Measurements from ENCODE around the gene SLC6A13.

DNA sequence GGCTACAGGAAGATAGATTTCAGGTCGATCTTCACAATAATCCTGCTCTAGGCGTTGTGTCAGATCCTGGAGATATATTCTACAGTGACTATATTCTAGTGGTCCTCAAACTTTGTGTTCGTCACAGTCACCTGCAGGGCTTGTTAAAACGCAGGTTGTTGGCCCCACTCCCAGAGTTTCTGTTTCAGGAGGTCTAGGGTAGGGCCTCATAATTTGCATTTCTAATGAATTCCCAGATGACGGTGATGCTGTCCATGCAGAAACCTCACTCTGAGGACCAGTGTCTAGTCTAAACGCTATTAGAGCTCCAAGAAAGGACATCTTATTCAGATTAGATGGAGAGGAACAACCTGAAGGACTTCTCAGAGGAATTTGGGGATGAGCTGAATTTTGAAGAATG, 13.2 kb upstream of the SLC6A13 start:
- TF ChIP-seq, protein P1, sequence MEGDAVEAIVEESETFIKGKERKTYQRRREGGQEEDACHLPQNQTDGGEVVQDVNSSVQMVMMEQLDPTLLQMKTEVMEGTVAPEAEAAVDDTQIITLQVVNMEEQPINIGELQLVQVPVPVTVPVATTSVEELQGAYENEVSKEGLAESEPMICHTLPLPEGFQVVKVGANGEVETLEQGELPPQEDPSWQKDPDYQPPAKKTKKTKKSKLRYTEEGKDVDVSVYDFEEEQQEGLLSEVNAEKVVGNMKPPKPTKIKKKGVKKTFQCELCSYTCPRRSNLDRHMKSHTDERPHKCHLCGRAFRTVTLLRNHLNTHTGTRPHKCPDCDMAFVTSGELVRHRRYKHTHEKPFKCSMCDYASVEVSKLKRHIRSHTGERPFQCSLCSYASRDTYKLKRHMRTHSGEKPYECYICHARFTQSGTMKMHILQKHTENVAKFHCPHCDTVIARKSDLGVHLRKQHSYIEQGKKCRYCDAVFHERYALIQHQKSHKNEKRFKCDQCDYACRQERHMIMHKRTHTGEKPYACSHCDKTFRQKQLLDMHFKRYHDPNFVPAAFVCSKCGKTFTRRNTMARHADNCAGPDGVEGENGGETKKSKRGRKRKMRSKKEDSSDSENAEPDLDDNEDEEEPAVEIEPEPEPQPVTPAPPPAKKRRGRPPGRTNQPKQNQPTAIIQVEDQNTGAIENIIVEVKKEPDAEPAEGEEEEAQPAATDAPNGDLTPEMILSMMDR (IDR thresholded peaks at IDR 0.05 in 2 of 3, conservative IDR thresholded peaks at IDR 0.05 in 1 of 3; ENCODE audit: control insufficient read depth in 2 of 3, extremely low read depth in 1 of 3, insufficient read depth in 1 of 3, low read depth in 3 of 3, low read length in 3 of 3), result no peak
- no peak for TF ChIP-seq MYC (IDR thresholded peaks at IDR 0.05; ENCODE audit: insufficient read depth, insufficient read length, insufficient replicate concordance, low read length, severe bottlenecking)
- no peak for TF ChIP-seq RB1 (IDR thresholded peaks at IDR 0.05; ENCODE audit: borderline replicate concordance)
- no peak for TF ChIP-seq EZH2 (IDR thresholded peaks at IDR 0.05; ENCODE audit: borderline replicate concordance, control insufficient read depth, low read depth, low read length)
- TF ChIP-seq, protein P2, sequence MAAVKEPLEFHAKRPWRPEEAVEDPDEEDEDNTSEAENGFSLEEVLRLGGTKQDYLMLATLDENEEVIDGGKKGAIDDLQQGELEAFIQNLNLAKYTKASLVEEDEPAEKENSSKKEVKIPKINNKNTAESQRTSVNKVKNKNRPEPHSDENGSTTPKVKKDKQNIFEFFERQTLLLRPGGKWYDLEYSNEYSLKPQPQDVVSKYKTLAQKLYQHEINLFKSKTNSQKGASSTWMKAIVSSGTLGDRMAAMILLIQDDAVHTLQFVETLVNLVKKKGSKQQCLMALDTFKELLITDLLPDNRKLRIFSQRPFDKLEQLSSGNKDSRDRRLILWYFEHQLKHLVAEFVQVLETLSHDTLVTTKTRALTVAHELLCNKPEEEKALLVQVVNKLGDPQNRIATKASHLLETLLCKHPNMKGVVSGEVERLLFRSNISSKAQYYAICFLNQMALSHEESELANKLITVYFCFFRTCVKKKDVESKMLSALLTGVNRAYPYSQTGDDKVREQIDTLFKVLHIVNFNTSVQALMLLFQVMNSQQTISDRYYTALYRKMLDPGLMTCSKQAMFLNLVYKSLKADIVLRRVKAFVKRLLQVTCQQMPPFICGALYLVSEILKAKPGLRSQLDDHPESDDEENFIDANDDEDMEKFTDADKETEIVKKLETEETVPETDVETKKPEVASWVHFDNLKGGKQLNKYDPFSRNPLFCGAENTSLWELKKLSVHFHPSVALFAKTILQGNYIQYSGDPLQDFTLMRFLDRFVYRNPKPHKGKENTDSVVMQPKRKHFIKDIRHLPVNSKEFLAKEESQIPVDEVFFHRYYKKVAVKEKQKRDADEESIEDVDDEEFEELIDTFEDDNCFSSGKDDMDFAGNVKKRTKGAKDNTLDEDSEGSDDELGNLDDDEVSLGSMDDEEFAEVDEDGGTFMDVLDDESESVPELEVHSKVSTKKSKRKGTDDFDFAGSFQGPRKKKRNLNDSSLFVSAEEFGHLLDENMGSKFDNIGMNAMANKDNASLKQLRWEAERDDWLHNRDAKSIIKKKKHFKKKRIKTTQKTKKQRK (IDR thresholded peaks at IDR 0.05; ENCODE audit: low read depth, low read length), result no peak
- TF ChIP-seq NR2C2 (IDR thresholded peaks at IDR 0.05; ENCODE audit: borderline replicate concordance, control insufficient read depth, insufficient read length, low read depth), result no peak
- TF ChIP-seq ZZZ3 (IDR thresholded peaks at IDR 0.05; ENCODE audit: control insufficient read depth, insufficient read length, low read depth), result no peak
- TF ChIP-seq HDAC2 (IDR thresholded peaks at IDR 0.05), result no peak
- no peak for TF ChIP-seq EED (IDR thresholded peaks at IDR 0.05; ENCODE audit: low read depth)
- TF ChIP-seq, protein P3, sequence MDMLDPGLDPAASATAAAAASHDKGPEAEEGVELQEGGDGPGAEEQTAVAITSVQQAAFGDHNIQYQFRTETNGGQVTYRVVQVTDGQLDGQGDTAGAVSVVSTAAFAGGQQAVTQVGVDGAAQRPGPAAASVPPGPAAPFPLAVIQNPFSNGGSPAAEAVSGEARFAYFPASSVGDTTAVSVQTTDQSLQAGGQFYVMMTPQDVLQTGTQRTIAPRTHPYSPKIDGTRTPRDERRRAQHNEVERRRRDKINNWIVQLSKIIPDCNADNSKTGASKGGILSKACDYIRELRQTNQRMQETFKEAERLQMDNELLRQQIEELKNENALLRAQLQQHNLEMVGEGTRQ (IDR thresholded peaks at IDR 0.05; ENCODE audit: borderline replicate concordance, low read depth, low read length), result no peak
